Esophagus squamous epithelium (tissue), 5 donors: ENCODE measurements around the gene ASCL5. TPM values are rescaled to one million over a fixed set of nuclear protein-coding genes. Genes with fewer than 3 reads are reported as not detected.

Source experiments
- DNase-seq: peaks from one replicate; lab custom pipeline; 2025; lab: John Stamatoyannopoulos, UW
- H3K27ac ChIP-seq, 4 donors: fragments of 200-600 bp; sonication (generic); one replicate each; pipeline ENCODE4 v1.5.1; 2016 to 2019; ENCODE audit warnings: mild to moderate bottlenecking in 1 of 4
- H3K27me3 ChIP-seq, 4 donors: fragments of 200-600 bp; sonication (generic); 1 replicate in 3 of 4; 2 replicates in 1 of 4; pipeline versions ENCODE4 v1.5.1 to v1.6.0; 2017 to 2021; ENCODE audit warnings: antibody characterized with exemption in 1 of 4
- H3K36me3 ChIP-seq, 3 donors: fragments of 200-600 bp; sonication (generic); one replicate each; pipeline ENCODE4 v1.5.1; 2016 to 2019
- H3K4me1 ChIP-seq, 3 donors: fragments of 200-600 bp; sonication (generic); one replicate each; pipeline ENCODE4 v1.5.1; 2017 to 2019
- H3K4me3 ChIP-seq, 4 donors: fragments of 200-600 bp; sonication (generic); 1 replicate in 3 of 4; 2 replicates in 1 of 4; pipeline ENCODE4 v1.5.1; 2016 to 2019; ENCODE audit warnings: mild to moderate bottlenecking in 2 of 4, moderate library complexity in 1 of 4
- H3K9me3 ChIP-seq, 3 donors: fragments of 200-600 bp; sonication (generic); one replicate each; pipeline ENCODE4 v1.5.1; 2016 to 2019
- CTCF ChIP-seq, 6 experiments: fragments of 450-650 bp in 4 of 6; fragments of 200-600 bp in 2 of 6; sonication (generic) in 2 of 6; IDR thresholded peaks; one replicate each; pipeline ENCODE4 v1.5.1; 2016 to 2019; ENCODE audit warnings: antibody characterized with exemption in 6 of 6, mild to moderate bottlenecking in 4 of 6, moderate library complexity in 4 of 6
- POLR2A ChIP-seq, 4 donors: fragments of 450-650 bp; IDR thresholded peaks; one replicate each; pipeline ENCODE4 v1.6.1; 2017; ENCODE audit warnings: antibody characterized with exemption in 4 of 4, mild to moderate bottlenecking in 4 of 4, moderate library complexity in 3 of 4
- WGBS, 2 donors: methylation state at CpG; one replicate each; pipeline ENCODE4 v1.1.5; 2018; 5-methylcytosine and 5-hydroxymethylcytosine counted together
- intact Hi-C: fragments of 100-400 bp; cut with DNase I; formaldehyde crosslinking; loops from one replicate; pipeline ENCODE4 v1.15.0; 2022
- total RNA-seq, 4 donors: library from RNA; depleted of rRNA; stranded (reverse); fragments of >200 nt; gene quantifications; one replicate each; pipeline ENCODE4 v1.1.0, GENCODE V29; 2016
- donor health status: DM: yes; HTN: yes; CAD: no.

Gene ASCL5
- total RNA-seq, 4 donors from 2014 or later: not detected

- no peak for DNase-seq
- TF ChIP-seq CTCF (IDR thresholded peaks at IDR 0.05) (no peak), POLR2A (IDR thresholded peaks at IDR 0.05) (no peak)
- intact Hi-C loops: no loop called here
- peaks cover 0 to 5% (median 0%) of the 10 kb centered on the region in 3 donors for H3K4me1 ChIP-seq
- no peak overlapping the region for H3K27ac ChIP-seq
- H3K36me3 ChIP-seq: no peaks in the 10 kb centered on the region
- H3K4me3 ChIP-seq: no peak overlapping the region
- no peaks in the 10 kb centered on the region for H3K27me3 ChIP-seq
- 60 to 74% methylated on average over 1 to 4 of the region's 5 CpGs for WGBS, 2 donors
- no peaks in the 10 kb centered on the region for H3K9me3 ChIP-seq
Observed at GRCh38 chr1:201098992-201099677, 27.8 kb downstream of the ASCL5 start.

GRCh38 chr1:201096977-201097856 is 29.8 kb downstream of the ASCL5 start:
- Histone ChIP-seq H3K27ac (no peak overlapping the region), H3K9me3 (no peaks in the 10 kb centered on the region), H3K36me3 (no peaks in the 10 kb centered on the region), H3K4me1 (peaks cover 0 to 5% (median 0%) of the 10 kb centered on the region in 3 donors), H3K27me3 (no peaks in the 10 kb centered on the region), H3K4me3 (no peak overlapping the region)
- intact Hi-C loops: no loop called here
- TF ChIP-seq CTCF (IDR thresholded peaks at IDR 0.05) (no peak), POLR2A (IDR thresholded peaks at IDR 0.05) (no peak)
- no peak for DNase-seq
- 83 to 86% methylated on average over 17 of the region's 17 CpGs for WGBS, 2 donors

GRCh38 chr1:201096041-201096461 is 30.9 kb downstream of the ASCL5 start:
- Histone ChIP-seq H3K36me3 (no peaks in the 10 kb centered on the region), H3K27me3 (no peaks in the 10 kb centered on the region), H3K4me3 (no peak overlapping the region), H3K4me1 (peaks cover 0 to 5% (median 0%) of the 10 kb centered on the region in 3 donors), H3K27ac (no peak overlapping the region), H3K9me3 (no peaks in the 10 kb centered on the region)
- no peak for DNase-seq
- WGBS, 2 donors: 33 to 35% methylated on average over 3 of the region's 5 CpGs
- TF ChIP-seq CTCF (IDR thresholded peaks at IDR 0.05) (no peak), POLR2A (IDR thresholded peaks at IDR 0.05) (no peak)
- intact Hi-C loops: no loop called here

GRCh38 chr1:201095581-201095980 is 31.4 kb downstream of the ASCL5 start:
- DNase-seq: no peak
- H3K27ac ChIP-seq: no peak overlapping the region
- no peaks in the 10 kb centered on the region for H3K27me3 ChIP-seq
- intact Hi-C loops: no loop called here
- TF ChIP-seq POLR2A (IDR thresholded peaks at IDR 0.05) (no peak), CTCF (IDR thresholded peaks at IDR 0.05) (no peak)
- H3K4me1 ChIP-seq: peaks cover 0 to 5% (median 0%) of the 10 kb centered on the region in 3 donors
- no peaks in the 10 kb centered on the region for H3K36me3 ChIP-seq
- H3K4me3 ChIP-seq: no peak overlapping the region
- H3K9me3 ChIP-seq: no peaks in the 10 kb centered on the region
- 33 to 56% methylated on average over 1 to 2 of the region's 2 CpGs for WGBS, 2 donors

- WGBS, 2 donors: 69 to 70% methylated on average over 3 to 4 of the region's 4 CpGs
- no peak for DNase-seq
- TF ChIP-seq POLR2A (IDR thresholded peaks at IDR 0.05): no peak
Observed at GRCh38 chr1:201094832-201095231, 32.2 kb downstream of the ASCL5 start.

More at GRCh38 chr1:201094832-201095231, 32.2 kb downstream of the ASCL5 start:
- Histone ChIP-seq H3K27ac (no peak overlapping the region), H3K4me1 (peaks cover 0 to 5% (median 0%) of the 10 kb centered on the region in 3 donors), H3K36me3 (no peaks in the 10 kb centered on the region), H3K4me3 (no peak overlapping the region), H3K27me3 (no peaks in the 10 kb centered on the region), H3K9me3 (no peaks in the 10 kb centered on the region)
- intact Hi-C loops: no loop called here
